Neural crest cell (in vitro differentiated cells): ENCODE results near the gene CDADC1. TPM values are rescaled to one million over a fixed set of nuclear protein-coding genes. Genes with fewer than 3 reads are reported as not detected.
A peak's percentile ranks its signal among the peaks of the same experiment; 100 is the strongest.

Source experiments
- DNase-seq: peaks from one replicate; pipeline ENCODE4 v3.0.0; 2021; ENCODE audit warnings: low read depth, mixed read lengths, low spot score
- H3K27ac Mint-ChIP-seq: one replicate; pipeline ENCODE4 v1.8.0; 2021; ENCODE audit warnings: mild to moderate bottlenecking, mixed read lengths; ENCODE audit not compliant: unreplicated experiment
- H3K27me3 Mint-ChIP-seq: 2 replicates; pipeline ENCODE4 v1.8.0; 2021; ENCODE audit warnings: low read depth, mild to moderate bottlenecking, mixed read lengths
- H3K36me3 Mint-ChIP-seq: 2 replicates; pipeline ENCODE4 v1.8.0; 2021; ENCODE audit warnings: low read depth, mild to moderate bottlenecking, mixed read lengths
- H3K4me1 Mint-ChIP-seq: 2 replicates; pipeline ENCODE4 v1.8.0; 2021; ENCODE audit warnings: mixed read lengths
- H3K4me3 Mint-ChIP-seq: one replicate; pipeline ENCODE4 v1.8.0; 2021; ENCODE audit warnings: mild to moderate bottlenecking, mixed read lengths
- H3K9me3 Mint-ChIP-seq: 2 replicates; pipeline ENCODE4 v1.8.0; 2021; ENCODE audit warnings: mixed read lengths
- CTCF ChIP-seq: fragments of 200-600 bp; sonication (generic); conservative IDR thresholded peaks from 2 replicates; pipeline ENCODE4 v1.5.0; 2021; ENCODE audit warnings: antibody characterized with exemption, mild to moderate bottlenecking
- total RNA-seq: library from RNA; stranded (reverse); gene quantifications from 2 replicates; pipeline ENCODE4 v1.2.1, GENCODE V29; 2021

Gene CDADC1
- total RNA-seq, 1 donor from 2014 or later = 13.9 TPM

- Mint-ChIP-seq H3K27ac (no peak overlapping the region), H3K36me3 (peaks cover 6% of the 10 kb centered on the region), H3K9me3 (no peaks in the 10 kb centered on the region), H3K27me3 (peaks cover 72% of the 10 kb centered on the region), H3K4me3 (peak overlapping the region; percentile 61), H3K4me1 (peaks cover 30% of the 10 kb centered on the region)
- TF ChIP-seq CTCF = no peak
- no peak for DNase-seq
Measured at GRCh38 chr13:49218493-49219051, 29.2 kb upstream of the CDADC1 start.

GRCh38 chr13:49219647-49220035 lies 28.1 kb upstream of the CDADC1 start:
- H3K4me3 Mint-ChIP-seq = peak overlapping the region; percentile 74
- TF ChIP-seq CTCF = no peak
- H3K36me3 Mint-ChIP-seq = peaks cover 6% of the 10 kb centered on the region
- H3K27me3 Mint-ChIP-seq = peaks cover 80% of the 10 kb centered on the region
- DNase-seq = no peak
- H3K9me3 Mint-ChIP-seq = no peaks in the 10 kb centered on the region
- H3K27ac Mint-ChIP-seq = no peak overlapping the region
- H3K4me1 Mint-ChIP-seq = peaks cover 25% of the 10 kb centered on the region

- H3K36me3 Mint-ChIP-seq = peaks cover 6% of the 10 kb centered on the region
- H3K27ac Mint-ChIP-seq = no peak within 1 kb of the TSS
- TF ChIP-seq CTCF = peak; percentile 55
- H3K4me3 Mint-ChIP-seq = peak within 1 kb of the TSS; percentile 74
- peak; percentile 33 for DNase-seq
- H3K4me1 Mint-ChIP-seq = peaks cover 19% of the 10 kb centered on the region
- no peaks in the 10 kb centered on the region for H3K9me3 Mint-ChIP-seq
- peaks cover 84% of the 10 kb centered on the region for H3K27me3 Mint-ChIP-seq
Measured at GRCh38 chr13:49220036-49220855, 27.5 kb upstream of the CDADC1 start, which contains the start of gene MLNR. Gene MLNR (plus strand): TSS chr13:49220338. CDS start chr13:49220338, 0 bp downstream.

GRCh38 chr13:49220856-49221589 lies 26.7 kb upstream of the CDADC1 start:
- H3K27me3 Mint-ChIP-seq = peaks cover 86% of the 10 kb centered on the region
- H3K4me1 Mint-ChIP-seq = peaks cover 19% of the 10 kb centered on the region
- TF ChIP-seq CTCF = no peak
- peak overlapping the region; percentile 21 for H3K4me3 Mint-ChIP-seq
- DNase-seq = no peak
- H3K9me3 Mint-ChIP-seq = no peaks in the 10 kb centered on the region
- no peak overlapping the region for H3K27ac Mint-ChIP-seq
- peaks cover 6% of the 10 kb centered on the region for H3K36me3 Mint-ChIP-seq

GRCh38 chr13:49221590-49221965 lies 26.1 kb upstream of the CDADC1 start:
- H3K27ac Mint-ChIP-seq = no peak overlapping the region
- no peak for DNase-seq
- H3K27me3 Mint-ChIP-seq = peaks cover 81% of the 10 kb centered on the region
- no peaks in the 10 kb centered on the region for H3K9me3 Mint-ChIP-seq
- peaks cover 19% of the 10 kb centered on the region for H3K4me1 Mint-ChIP-seq
- TF ChIP-seq CTCF = no peak
- no peak overlapping the region for H3K4me3 Mint-ChIP-seq
- H3K36me3 Mint-ChIP-seq = peaks cover 6% of the 10 kb centered on the region
